Stomach (tissue), 4 donors: ENCODE measurements around the gene NXPE3.

Experiments used
- POLR2A ChIP-seq, 4 donors: fragments of 450-650 bp; IDR thresholded peaks; one replicate each; pipeline ENCODE4 v1.6.1; 2016; ENCODE audit warnings: antibody characterized with exemption in 4 of 4, control low read depth in 2 of 4, mild to moderate bottlenecking in 1 of 4, moderate library complexity in 1 of 4
- POLR2AphosphoS5 ChIP-seq, 3 donors: sonication (generic); formaldehyde crosslinking; IDR thresholded peaks; one replicate each; pipeline ENCODE4 v1.6.1; 2016; ENCODE audit warnings: antibody characterized with exemption in 3 of 3
- TF ChIP-seq, protein P1 (sequence below), 7 experiments: fragments of 450-650 bp in 4 of 7; fragments of 200-600 bp in 3 of 7; sonication (generic) in 3 of 7; IDR thresholded peaks; one replicate each; pipeline ENCODE4 v1.5.1; 2016 to 2019; ENCODE audit warnings: antibody characterized with exemption in 7 of 7, control low read depth in 2 of 7, mild to moderate bottlenecking in 1 of 7

DNA sequence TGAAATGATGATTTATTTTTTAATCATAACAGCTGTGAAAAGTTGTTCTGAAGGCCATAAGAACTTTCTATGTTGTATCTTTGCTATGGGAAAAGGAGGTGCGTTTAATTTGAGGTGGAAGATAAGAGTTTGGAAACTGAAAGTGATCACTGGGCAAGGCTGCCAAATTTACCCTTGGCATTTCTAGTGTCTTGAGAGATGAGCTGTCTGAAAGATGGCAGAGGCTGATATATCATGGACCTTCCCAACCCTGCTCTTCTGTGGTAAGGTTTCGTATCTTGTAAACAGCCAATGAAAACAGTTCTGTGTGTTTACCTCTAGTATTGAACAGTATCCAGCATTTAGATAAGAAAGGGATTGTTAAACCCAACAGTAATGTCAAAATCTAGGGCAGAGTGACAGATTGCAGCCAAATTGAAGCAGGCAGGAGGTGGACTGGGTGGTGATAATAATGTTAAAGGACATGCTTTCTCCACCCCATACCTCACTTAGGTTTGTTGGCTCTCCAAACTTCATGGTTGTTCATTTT, 54.5 kb downstream of the NXPE3 start:
- TF ChIP-seq, protein P1, sequence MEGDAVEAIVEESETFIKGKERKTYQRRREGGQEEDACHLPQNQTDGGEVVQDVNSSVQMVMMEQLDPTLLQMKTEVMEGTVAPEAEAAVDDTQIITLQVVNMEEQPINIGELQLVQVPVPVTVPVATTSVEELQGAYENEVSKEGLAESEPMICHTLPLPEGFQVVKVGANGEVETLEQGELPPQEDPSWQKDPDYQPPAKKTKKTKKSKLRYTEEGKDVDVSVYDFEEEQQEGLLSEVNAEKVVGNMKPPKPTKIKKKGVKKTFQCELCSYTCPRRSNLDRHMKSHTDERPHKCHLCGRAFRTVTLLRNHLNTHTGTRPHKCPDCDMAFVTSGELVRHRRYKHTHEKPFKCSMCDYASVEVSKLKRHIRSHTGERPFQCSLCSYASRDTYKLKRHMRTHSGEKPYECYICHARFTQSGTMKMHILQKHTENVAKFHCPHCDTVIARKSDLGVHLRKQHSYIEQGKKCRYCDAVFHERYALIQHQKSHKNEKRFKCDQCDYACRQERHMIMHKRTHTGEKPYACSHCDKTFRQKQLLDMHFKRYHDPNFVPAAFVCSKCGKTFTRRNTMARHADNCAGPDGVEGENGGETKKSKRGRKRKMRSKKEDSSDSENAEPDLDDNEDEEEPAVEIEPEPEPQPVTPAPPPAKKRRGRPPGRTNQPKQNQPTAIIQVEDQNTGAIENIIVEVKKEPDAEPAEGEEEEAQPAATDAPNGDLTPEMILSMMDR (IDR thresholded peaks at IDR 0.05): no peak
- TF ChIP-seq POLR2A (IDR thresholded peaks at IDR 0.05): no peak
- no peak for TF ChIP-seq POLR2AphosphoS5 (IDR thresholded peaks at IDR 0.05)
